HEK293 (cell line): ENCODE measurements around the gene AMOTL1.
A peak's percentile ranks its signal among the peaks of the same experiment; 100 is the strongest.

ENCODE experiments used
- CTCF ChIA-PET: fragments of 350-600 bp; formaldehyde crosslinking; extraction: SDS; loops from one replicate; lab custom pipeline; 2021; ENCODE audit warnings: antibody characterized with exemption; lab: Yijun Ruan, JAX
- POLR2A ChIA-PET: fragments of 300-600 bp; formaldehyde crosslinking; extraction: SDS; loops from one replicate; lab custom pipeline; 2020; ENCODE audit warnings: antibody characterized with exemption, inconsistent platforms; lab: Yijun Ruan, JAX
- H3K27ac ChIP-seq: fragments of 200-500 bp; sonication (Bioruptor generic); 2 replicates; pipeline ENCODE4 v1.5.1; 2014; ENCODE audit warnings: low read depth, low read length, control low read depth, inconsistent platforms; ENCODE audit errors: extremely low read depth
- H3K36me3 ChIP-seq, 2 experiments: fragments of 200-500 bp in 1 of 2; sonication (Bioruptor generic) in 1 of 2; 1 replicate in 1 of 2; 2 replicates in 1 of 2; pipeline ENCODE4 v1.5.1; 2014 to 2017; ENCODE audit warnings: inconsistent platforms in 2 of 2, low read length in 2 of 2; ENCODE audit not compliant: control insufficient read depth in 2 of 2, insufficient read depth in 1 of 2
- H3K4me1 ChIP-seq: fragments of 200-500 bp; sonication (Bioruptor generic); 2 replicates; pipeline ENCODE4 v1.5.1; 2014; ENCODE audit warnings: mild to moderate bottlenecking, low read length, inconsistent platforms; ENCODE audit not compliant: control insufficient read depth, insufficient read depth
- H3K4me3 ChIP-seq: 2 replicates; pipeline ENCODE4 v1.5.1; 2011; ENCODE audit warnings: low read depth, mild to moderate bottlenecking, control low read depth, low read length, moderate library complexity
- H3K9me3 ChIP-seq: fragments of 200-500 bp; sonication (Bioruptor generic); 2 replicates; pipeline ENCODE4 v1.5.1; 2014; ENCODE audit warnings: low read depth, low read length, inconsistent platforms; ENCODE audit not compliant: control insufficient read depth, insufficient read depth
- AEBP2 ChIP-seq: fragments of 450-650 bp; formaldehyde crosslinking; IDR thresholded peaks from 2 replicates; pipeline ENCODE4 v1.5.1; 2016; ENCODE audit warnings: missing biosample characterization, missing genetic modification characterization, borderline replicate concordance
- HOXA7 ChIP-seq: sonication (generic); formaldehyde crosslinking; IDR thresholded peaks from 2 replicates; pipeline ENCODE4 v1.8.1; 2022; ENCODE audit warnings: missing genetic modification reagents, borderline replicate concordance
- HOXD13 ChIP-seq: sonication (generic); formaldehyde crosslinking; IDR thresholded peaks from 2 replicates; pipeline ENCODE4 v1.8.0; 2022; ENCODE audit warnings: missing genetic modification reagents, borderline replicate concordance
- KLF8 ChIP-seq: fragments of 450-650 bp; formaldehyde crosslinking; IDR thresholded peaks from 2 replicates; pipeline ENCODE4 v1.5.1; 2016; ENCODE audit warnings: missing biosample characterization, missing genetic modification characterization
- SCRT1 ChIP-seq: fragments of 450-650 bp; formaldehyde crosslinking; IDR thresholded peaks from 2 replicates; pipeline ENCODE4 v1.5.1; 2016; ENCODE audit warnings: missing biosample characterization, missing genetic modification characterization, borderline replicate concordance
- ZBTB1 ChIP-seq: fragments of 450-650 bp; formaldehyde crosslinking; IDR thresholded peaks from 2 replicates; pipeline ENCODE4 v1.5.1; 2016; ENCODE audit warnings: missing biosample characterization, missing genetic modification characterization
- ZNF140 ChIP-seq: fragments of 450-650 bp; formaldehyde crosslinking; IDR thresholded peaks from 2 replicates; pipeline ENCODE4 v1.5.1; 2016; ENCODE audit warnings: missing biosample characterization, missing genetic modification characterization
- ZNF148 ChIP-seq: fragments of 450-650 bp; formaldehyde crosslinking; IDR thresholded peaks from 2 replicates; pipeline ENCODE4 v1.5.0; 2017; ENCODE audit warnings: missing biosample characterization, missing genetic modification characterization, borderline replicate concordance
- ZNF155 ChIP-seq: fragments of 450-650 bp; formaldehyde crosslinking; IDR thresholded peaks from 2 replicates; pipeline ENCODE4 v1.5.1; 2016; ENCODE audit warnings: missing biosample characterization, missing genetic modification characterization
- ZNF19 ChIP-seq: fragments of 450-650 bp; formaldehyde crosslinking; IDR thresholded peaks from 2 replicates; pipeline ENCODE4; 2016; ENCODE audit warnings: missing biosample characterization, missing genetic modification characterization, low read depth
- ZNF211 ChIP-seq: fragments of 450-650 bp; formaldehyde crosslinking; IDR thresholded peaks from 2 replicates; pipeline ENCODE4 v1.5.1; 2016; ENCODE audit warnings: low read depth, missing biosample characterization, missing genetic modification characterization
- ZNF223 ChIP-seq: fragments of 450-650 bp; formaldehyde crosslinking; IDR thresholded peaks from 2 replicates; pipeline ENCODE4 v1.5.1; 2016; ENCODE audit warnings: missing biosample characterization, missing genetic modification characterization
- ZNF23 ChIP-seq: fragments of 450-650 bp; formaldehyde crosslinking; IDR thresholded peaks from 2 replicates; pipeline ENCODE4 v1.5.1; 2016; ENCODE audit warnings: missing biosample characterization, missing genetic modification characterization, borderline replicate concordance
- ZNF280C ChIP-seq: fragments of 450-650 bp; formaldehyde crosslinking; IDR thresholded peaks from 2 replicates; pipeline ENCODE4 v1.5.1; 2016; ENCODE audit warnings: missing biosample characterization, missing genetic modification characterization
- ZNF335 ChIP-seq: fragments of 450-650 bp; formaldehyde crosslinking; conservative IDR thresholded peaks from 2 replicates; pipeline ENCODE4 v1.5.1; 2016; ENCODE audit warnings: missing biosample characterization, missing genetic modification characterization
- ZNF366 ChIP-seq: fragments of 450-650 bp; formaldehyde crosslinking; conservative IDR thresholded peaks from 2 replicates; pipeline ENCODE4 v1.5.1; 2016; ENCODE audit warnings: missing biosample characterization, missing genetic modification characterization
- ZNF571 ChIP-seq: fragments of 450-650 bp; formaldehyde crosslinking; IDR thresholded peaks from 2 replicates; pipeline ENCODE4 v1.5.0; 2017; ENCODE audit warnings: missing biosample characterization, missing genetic modification characterization
- ZNF624 ChIP-seq: fragments of 450-650 bp; formaldehyde crosslinking; IDR thresholded peaks from 2 replicates; pipeline ENCODE4 v1.5.1; 2017; ENCODE audit warnings: missing biosample characterization, missing genetic modification characterization
- ZNF629 ChIP-seq: fragments of 450-650 bp; formaldehyde crosslinking; IDR thresholded peaks from 2 replicates; pipeline ENCODE4 v1.5.1; 2017; ENCODE audit warnings: missing biosample characterization, missing genetic modification characterization
- ZNF645 ChIP-seq: fragments of 450-650 bp; formaldehyde crosslinking; IDR thresholded peaks from 2 replicates; pipeline ENCODE4; 2016; ENCODE audit warnings: missing biosample characterization, missing genetic modification characterization
- ZNF670 ChIP-seq: fragments of 450-650 bp; formaldehyde crosslinking; IDR thresholded peaks from 2 replicates; pipeline ENCODE4 v1.5.1; 2016; ENCODE audit warnings: missing biosample characterization, missing genetic modification characterization, low read depth
- ZNF692 ChIP-seq: fragments of 450-650 bp; formaldehyde crosslinking; IDR thresholded peaks from 2 replicates; pipeline ENCODE4 v1.5.1; 2016; ENCODE audit warnings: missing biosample characterization, missing genetic modification characterization
- ZNF707 ChIP-seq: fragments of 450-650 bp; formaldehyde crosslinking; IDR thresholded peaks from 2 replicates; pipeline ENCODE4 v1.5.1; 2016; ENCODE audit warnings: missing biosample characterization, missing genetic modification characterization
- ZSCAN4 ChIP-seq: fragments of 450-650 bp; formaldehyde crosslinking; IDR thresholded peaks from 2 replicates; pipeline ENCODE4 v1.5.1; 2017; ENCODE audit warnings: missing biosample characterization, missing genetic modification characterization

Gene AMOTL1

GRCh38 chr11:94737171-94737611 lies 31.0 kb upstream of the AMOTL1 start (continued):
- TF ChIP-seq SCRT1 (tag by site-specific recombination) (peak; percentile 42; the same call in 1 of the 2 replicates), HOXD13 (peak; percentile 92), ZSCAN4 (no peak), ZNF223 (no peak), KLF8 (tag by site-specific recombination) (no peak)
- TF ChIP-seq, all 188 proteins: peak for 12

- Histone ChIP-seq H3K36me3 (no peaks in the 10 kb centered on the region), H3K9me3 (no peaks in the 10 kb centered on the region), H3K27ac (no peak overlapping the region)
- ChIA-PET CTCF (interaction anchor here (7.8 kb wide), 1 partner anchor 115 kb away, joined by 48 read pairs; no protein-coding TSS in a partner anchor), POLR2A (interaction anchor here (0.7 kb wide), 1 partner anchor 14 kb away, joined by 5 read pairs; no protein-coding TSS in a partner anchor)
- no peak for TF ChIP-seq ZNF155 (tag by site-specific recombination)
- TF ChIP-seq ZNF366 (tag by site-specific recombination): 0 out of 2 replicates have a peak, but pooled peaks have one; percentile 9
- TF ChIP-seq, all 188 proteins: peak for 1
- Histone ChIP-seq H3K4me3 (no peak overlapping the region), H3K4me1 (peaks cover 15% of the 10 kb centered on the region)
These were observed 29.4 kb upstream of the AMOTL1 start for GRCh38 chr11:94738746-94739145.

GRCh38 chr11:94739331-94739730 lies 28.8 kb upstream of the AMOTL1 start:
- no peak for TF ChIP-seq ZNF335 (tag by site-specific recombination)
- TF ChIP-seq ZNF140 (tag by site-specific recombination): no peak
- TF ChIP-seq ZNF23: no peak
- TF ChIP-seq AEBP2 (tag by site-specific recombination): no peak
- TF ChIP-seq ZNF148 (tag by site-specific recombination): no peak
- no peak for TF ChIP-seq ZNF629
- no peak for TF ChIP-seq ZNF692
- TF ChIP-seq ZNF571 (tag by site-specific recombination): no peak
- TF ChIP-seq ZNF624 (tag by site-specific recombination): no peak
- no peak for TF ChIP-seq HOXA7 (CRISPR knock-in tag)
- no peak for TF ChIP-seq ZNF645 (tag by site-specific recombination)
- TF ChIP-seq ZNF707 (tag by site-specific recombination): no peak
- no peak for TF ChIP-seq ZNF280C (tag by site-specific recombination)
- no peak for TF ChIP-seq ZNF19 (tag by site-specific recombination)
- TF ChIP-seq ZNF211 (tag by site-specific recombination): no peak
- no peak for TF ChIP-seq ZBTB1
- TF ChIP-seq ZNF670 (tag by site-specific recombination): no peak
- Histone ChIP-seq H3K4me3 (no peak overlapping the region), H3K9me3 (no peaks in the 10 kb centered on the region), H3K36me3 (no peaks in the 10 kb centered on the region), H3K4me1 (peaks cover 15% of the 10 kb centered on the region), H3K27ac (no peak overlapping the region)
- ChIA-PET POLR2A (interaction anchor here (1.4 kb wide), 1 partner anchor 29 kb away, joined by 4 read pairs; the partner anchor contains the start of gene AMOTL1), CTCF (interaction anchor here (0.8 to 7.8 kb wide), 5 partner anchors 10 to 116 kb away, joined by 3 to 48 read pairs (median 3); partner anchors contain the start of gene AMOTL1)
